PC-9 (cell line): ENCODE results near the gene PTS.

Source experiments
- CTCF ChIP-seq: fragments of 200-600 bp; sonication (generic); conservative IDR thresholded peaks from 2 replicates; pipeline ENCODE4 v1.6.1; 2017; ENCODE audit warnings: mixed run types, antibody characterized with exemption, mild to moderate bottlenecking, moderate library complexity
- EZH2 ChIP-seq: fragments of 200-600 bp; sonication (generic); IDR thresholded peaks from 2 replicates; pipeline ENCODE4 v1.8.0; 2017; ENCODE audit warnings: antibody characterized with exemption, low read depth

DNA sequence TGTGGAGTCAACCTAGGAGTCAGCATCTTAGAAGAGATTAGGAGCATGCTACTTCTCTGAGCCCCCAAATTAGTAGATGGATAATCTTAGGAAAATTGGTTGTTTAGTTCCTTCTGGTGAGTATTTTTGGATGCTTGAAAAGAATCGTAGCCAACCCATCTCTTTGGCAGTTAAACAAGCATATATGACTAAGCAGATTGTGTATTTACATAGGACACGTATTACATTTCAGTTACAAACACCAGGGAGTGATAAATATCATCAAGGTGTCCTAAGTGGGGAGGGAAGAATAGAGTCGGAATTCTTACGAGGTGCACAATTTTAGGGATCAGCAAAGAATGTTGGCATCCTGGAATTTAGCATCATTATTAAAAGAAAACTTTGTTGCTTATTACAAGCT lies 21.0 kb downstream of the PTS start:
- TF ChIP-seq CTCF (no peak), EZH2 (no peak)
